KMS-11 (cell line): Measurements from ENCODE around the gene ADNP2.

Source experiments
- H2AFZ ChIP-seq: fragments of 200-600 bp; sonication (generic); 2 replicates; pipeline ENCODE4 v1.6.1; 2016; ENCODE audit warnings: antibody characterized with exemption, mixed run types, low read depth
- H3K27ac ChIP-seq: fragments of 200-600 bp; sonication (generic); 2 replicates; pipeline ENCODE4 v1.6.1; 2016; ENCODE audit warnings: mild to moderate bottlenecking, mixed run types
- H3K27me3 ChIP-seq: fragments of 200-600 bp; sonication (generic); 2 replicates; pipeline ENCODE4 v1.6.1; 2017; ENCODE audit warnings: mild to moderate bottlenecking, low read depth, mixed run types, moderate library complexity; ENCODE audit not compliant: insufficient read depth
- H3K36me3 ChIP-seq: fragments of 200-600 bp; sonication (generic); 2 replicates; pipeline ENCODE4 v1.6.1; 2017; ENCODE audit warnings: mild to moderate bottlenecking, mixed run types; ENCODE audit not compliant: insufficient read depth
- H3K4me1 ChIP-seq: fragments of 200-600 bp; sonication (generic); 2 replicates; pipeline ENCODE4 v1.6.1; 2016; ENCODE audit warnings: mild to moderate bottlenecking, low read depth, mixed run types; ENCODE audit not compliant: poor library complexity, severe bottlenecking
- H3K4me2 ChIP-seq: fragments of 200-600 bp; sonication (generic); 2 replicates; pipeline ENCODE4 v1.7.0; 2016; ENCODE audit warnings: mild to moderate bottlenecking, mixed run types
- H3K4me3 ChIP-seq: fragments of 200-600 bp; sonication (generic); IDR thresholded peaks from 2 replicates; pipeline ENCODE4 v1.6.1; 2017; ENCODE audit warnings: low read depth, low read length, mixed read lengths; ENCODE audit not compliant: insufficient read depth
- H3K79me2 ChIP-seq: fragments of 200-600 bp; sonication (generic); 2 replicates; pipeline ENCODE4 v1.6.1; 2016; ENCODE audit warnings: low read depth, mixed run types; ENCODE audit not compliant: insufficient read depth
- H3K9ac ChIP-seq: fragments of 200-600 bp; sonication (generic); 2 replicates; pipeline ENCODE4 v1.6.1; 2016; ENCODE audit warnings: mild to moderate bottlenecking, mixed run types
- H4K20me1 ChIP-seq: fragments of 200-600 bp; sonication (generic); 2 replicates; pipeline ENCODE4 v1.6.1; 2016; ENCODE audit warnings: mild to moderate bottlenecking, mixed run types; ENCODE audit not compliant: insufficient read depth
- TF ChIP-seq, protein P1 (sequence below): fragments of 200-600 bp; sonication (generic); conservative IDR thresholded peaks from 2 replicates; pipeline ENCODE4 v1.6.1; 2017; ENCODE audit warnings: low read depth, mild to moderate bottlenecking, antibody characterized with exemption, low read length, moderate library complexity, mixed read lengths

ADNP2 gene, protein sequence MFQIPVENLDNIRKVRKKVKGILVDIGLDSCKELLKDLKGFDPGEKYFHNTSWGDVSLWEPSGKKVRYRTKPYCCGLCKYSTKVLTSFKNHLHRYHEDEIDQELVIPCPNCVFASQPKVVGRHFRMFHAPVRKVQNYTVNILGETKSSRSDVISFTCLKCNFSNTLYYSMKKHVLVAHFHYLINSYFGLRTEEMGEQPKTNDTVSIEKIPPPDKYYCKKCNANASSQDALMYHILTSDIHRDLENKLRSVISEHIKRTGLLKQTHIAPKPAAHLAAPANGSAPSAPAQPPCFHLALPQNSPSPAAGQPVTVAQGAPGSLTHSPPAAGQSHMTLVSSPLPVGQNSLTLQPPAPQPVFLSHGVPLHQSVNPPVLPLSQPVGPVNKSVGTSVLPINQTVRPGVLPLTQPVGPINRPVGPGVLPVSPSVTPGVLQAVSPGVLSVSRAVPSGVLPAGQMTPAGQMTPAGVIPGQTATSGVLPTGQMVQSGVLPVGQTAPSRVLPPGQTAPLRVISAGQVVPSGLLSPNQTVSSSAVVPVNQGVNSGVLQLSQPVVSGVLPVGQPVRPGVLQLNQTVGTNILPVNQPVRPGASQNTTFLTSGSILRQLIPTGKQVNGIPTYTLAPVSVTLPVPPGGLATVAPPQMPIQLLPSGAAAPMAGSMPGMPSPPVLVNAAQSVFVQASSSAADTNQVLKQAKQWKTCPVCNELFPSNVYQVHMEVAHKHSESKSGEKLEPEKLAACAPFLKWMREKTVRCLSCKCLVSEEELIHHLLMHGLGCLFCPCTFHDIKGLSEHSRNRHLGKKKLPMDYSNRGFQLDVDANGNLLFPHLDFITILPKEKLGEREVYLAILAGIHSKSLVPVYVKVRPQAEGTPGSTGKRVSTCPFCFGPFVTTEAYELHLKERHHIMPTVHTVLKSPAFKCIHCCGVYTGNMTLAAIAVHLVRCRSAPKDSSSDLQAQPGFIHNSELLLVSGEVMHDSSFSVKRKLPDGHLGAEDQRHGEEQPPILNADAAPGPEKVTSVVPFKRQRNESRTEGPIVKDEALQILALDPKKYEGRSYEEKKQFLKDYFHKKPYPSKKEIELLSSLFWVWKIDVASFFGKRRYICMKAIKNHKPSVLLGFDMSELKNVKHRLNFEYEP

DNA sequence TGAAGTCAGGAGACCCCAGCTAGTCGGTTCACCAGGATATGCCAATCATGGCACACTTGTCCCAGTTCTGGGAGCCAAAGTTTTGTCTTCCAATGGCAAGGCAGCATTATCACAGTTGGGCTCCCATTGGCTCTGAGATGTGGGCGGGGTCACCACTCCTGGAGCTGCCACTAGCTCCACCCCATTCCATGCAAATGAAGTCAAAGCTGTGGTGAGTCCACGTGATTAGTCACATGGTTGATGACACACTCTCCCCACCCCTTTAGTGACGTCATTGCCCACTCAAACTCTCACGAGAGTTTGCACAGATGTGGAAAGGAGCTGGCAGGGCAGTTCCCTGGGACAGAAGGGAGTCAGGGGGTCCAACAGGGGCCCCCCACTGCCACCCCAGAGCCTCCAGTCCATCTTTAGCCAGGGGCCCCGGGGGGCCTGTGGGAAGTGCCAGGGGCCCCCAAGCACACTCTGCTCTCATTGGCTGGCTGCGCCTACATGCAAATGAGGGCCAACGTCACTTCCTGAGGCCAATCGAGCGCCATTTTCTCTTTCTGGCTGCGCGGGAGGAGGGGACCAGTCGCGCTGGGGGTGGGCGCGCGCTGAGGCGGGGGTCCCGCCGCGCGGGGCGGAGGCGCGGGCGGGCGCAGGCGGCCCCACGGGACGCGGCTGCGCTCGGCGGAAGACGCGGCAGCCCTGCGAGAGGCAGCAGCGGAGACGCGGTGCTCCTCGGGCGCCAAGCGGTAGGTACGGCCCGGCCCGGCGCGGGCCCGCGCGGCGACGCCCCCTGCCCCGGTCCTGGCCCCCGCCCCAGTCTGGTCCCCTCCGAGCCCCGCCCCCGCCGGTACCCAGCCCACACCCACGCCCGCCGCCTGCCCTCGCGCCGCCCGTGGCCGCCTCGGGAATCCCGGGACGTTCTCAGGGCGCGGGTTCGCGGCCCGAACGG lies at the start of gene ADNP2:
TSS of gene ADNP2 (plus strand) at position 524 of the 937 bp plus-strand sequence. CDS start 8,281 bp downstream, outside the sequence.
- Histone ChIP-seq H3K9ac (peak within 1 kb of the TSS; percentile 79), H3K27ac (peak within 1 kb of the TSS; percentile 81), H3K79me2 (peaks cover 41% of the 10 kb centered on the region), H3K4me1 (peaks cover 17% of the 10 kb centered on the region), H3K4me2 (peak within 1 kb of the TSS; percentile 100), H2AFZ (peak within 1 kb of the TSS; percentile 84), H4K20me1 (no peaks in the 10 kb centered on the region), H3K36me3 (peaks cover 3% of the 10 kb centered on the region; the same call in 1 of the 2 replicates), H3K27me3 (no peaks in the 10 kb centered on the region), H3K4me3 (no peak within 1 kb of the TSS)
- TF ChIP-seq, protein P1, sequence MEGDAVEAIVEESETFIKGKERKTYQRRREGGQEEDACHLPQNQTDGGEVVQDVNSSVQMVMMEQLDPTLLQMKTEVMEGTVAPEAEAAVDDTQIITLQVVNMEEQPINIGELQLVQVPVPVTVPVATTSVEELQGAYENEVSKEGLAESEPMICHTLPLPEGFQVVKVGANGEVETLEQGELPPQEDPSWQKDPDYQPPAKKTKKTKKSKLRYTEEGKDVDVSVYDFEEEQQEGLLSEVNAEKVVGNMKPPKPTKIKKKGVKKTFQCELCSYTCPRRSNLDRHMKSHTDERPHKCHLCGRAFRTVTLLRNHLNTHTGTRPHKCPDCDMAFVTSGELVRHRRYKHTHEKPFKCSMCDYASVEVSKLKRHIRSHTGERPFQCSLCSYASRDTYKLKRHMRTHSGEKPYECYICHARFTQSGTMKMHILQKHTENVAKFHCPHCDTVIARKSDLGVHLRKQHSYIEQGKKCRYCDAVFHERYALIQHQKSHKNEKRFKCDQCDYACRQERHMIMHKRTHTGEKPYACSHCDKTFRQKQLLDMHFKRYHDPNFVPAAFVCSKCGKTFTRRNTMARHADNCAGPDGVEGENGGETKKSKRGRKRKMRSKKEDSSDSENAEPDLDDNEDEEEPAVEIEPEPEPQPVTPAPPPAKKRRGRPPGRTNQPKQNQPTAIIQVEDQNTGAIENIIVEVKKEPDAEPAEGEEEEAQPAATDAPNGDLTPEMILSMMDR = no peak

DNA sequence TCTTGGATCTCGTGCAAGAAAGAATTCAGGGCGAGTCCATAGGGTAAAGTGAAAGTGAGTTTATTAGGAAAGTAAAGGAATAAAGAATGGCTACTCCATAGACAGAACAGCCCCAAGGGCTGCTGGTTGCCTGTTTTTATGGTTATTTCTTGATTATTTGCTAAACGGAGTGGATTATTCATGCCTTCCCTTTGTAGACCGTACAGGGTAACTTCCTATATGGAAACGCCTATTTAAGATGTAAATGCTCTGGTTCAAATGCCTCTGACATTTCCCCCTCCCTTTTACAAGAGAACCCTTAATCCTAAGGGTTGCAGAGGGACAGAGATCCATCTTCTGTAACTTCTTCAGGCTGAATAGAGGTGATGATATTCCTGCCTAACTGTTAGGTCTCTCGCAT lies 49.1 kb upstream of the ADNP2 start:
- Histone ChIP-seq H3K36me3 (no peaks in the 10 kb centered on the region), H4K20me1 (no peaks in the 10 kb centered on the region), H3K79me2 (no peaks in the 10 kb centered on the region), H3K27ac (no peak overlapping the region), H3K4me1 (no peaks in the 10 kb centered on the region), H3K9ac (no peak overlapping the region), H2AFZ (no peak overlapping the region), H3K27me3 (no peaks in the 10 kb centered on the region), H3K4me3 (no peak overlapping the region), H3K4me2 (no peak overlapping the region)
- TF ChIP-seq, protein P1 = no peak

DNA sequence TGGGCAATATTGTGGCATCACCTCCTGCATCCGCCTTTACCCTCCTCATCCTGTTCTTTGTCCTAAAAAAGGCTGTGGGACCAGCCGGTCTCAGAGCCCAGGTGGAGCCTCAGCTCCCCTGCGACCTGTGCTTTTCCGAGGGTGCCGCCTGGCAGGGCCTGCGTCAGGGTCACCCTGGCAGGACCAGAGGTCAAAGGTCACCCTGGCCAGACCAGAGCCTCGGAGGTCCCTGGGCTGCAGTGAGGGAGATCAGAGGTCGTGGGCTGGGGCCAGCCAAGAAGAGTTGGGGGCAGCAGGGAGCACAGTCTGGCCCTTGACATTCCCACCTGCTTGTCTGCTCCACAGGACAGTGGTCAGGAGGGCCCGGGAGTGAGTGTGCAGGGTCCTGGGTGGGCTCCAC lies 43.4 kb upstream of the ADNP2 start:
- no peaks in the 10 kb centered on the region for H4K20me1 ChIP-seq
- no peak overlapping the region for H3K4me2 ChIP-seq
- H3K9ac ChIP-seq = no peak overlapping the region
- H3K4me3 ChIP-seq = no peak overlapping the region
- no peaks in the 10 kb centered on the region for H3K79me2 ChIP-seq
- no peaks in the 10 kb centered on the region for H3K4me1 ChIP-seq
- H3K27me3 ChIP-seq = no peaks in the 10 kb centered on the region
- H3K36me3 ChIP-seq = no peaks in the 10 kb centered on the region
- TF ChIP-seq, protein P1 = no peak
- no peak overlapping the region for H3K27ac ChIP-seq
- H2AFZ ChIP-seq = no peak overlapping the region
